ENCODE data around the gene RUNX1. TPM values are rescaled to one million over a fixed set of nuclear protein-coding genes. Genes with fewer than 3 reads are reported as not detected.

Gene RUNX1
- polyA plus RNA-seq, 1 of the 3 experiments (the other 2 are of a cell fraction), result 17.1 TPM

DNA sequence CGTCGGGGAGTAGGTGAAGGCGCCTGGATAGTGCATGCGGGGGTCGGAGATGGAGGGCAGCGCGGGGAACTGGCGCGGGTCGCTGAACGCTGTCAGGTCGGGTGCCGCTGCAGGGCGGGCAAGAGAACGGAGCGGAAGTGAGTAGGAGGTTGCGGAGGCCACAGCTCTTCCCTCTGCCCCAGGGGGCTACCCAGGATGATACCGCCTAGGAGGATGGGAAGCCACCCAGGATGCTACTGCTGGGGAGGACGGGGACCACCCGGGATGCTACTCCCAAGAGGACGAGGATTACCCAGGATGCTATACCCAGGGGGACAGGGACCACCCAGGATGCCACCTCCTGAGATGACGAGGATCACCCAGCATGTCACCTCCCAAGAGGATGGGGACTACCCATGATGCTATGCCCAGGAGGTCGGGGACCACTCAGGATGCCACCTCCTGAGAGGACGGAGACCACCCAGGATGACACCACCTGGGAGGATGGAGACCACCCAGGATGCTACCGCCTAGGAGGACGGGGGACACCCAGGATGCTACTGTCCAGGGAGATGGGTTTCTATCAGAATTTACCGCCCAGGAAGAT, 256.5 kb downstream of the RUNX1 start:
- H3K9me2 ChIP-seq, result no peaks in the 10 kb centered on the region
- 98% methylated on average over 23 of the region's 27 CpGs for WGBS (ENCODE audit: low lambda C conversion rate)
- no peak for TF ChIP-seq SMC3 (IDR thresholded peaks at IDR 0.05; ENCODE audit: low read depth, low read length)
- TF ChIP-seq JUND (IDR thresholded peaks at IDR 0.05), result no peak
- no peak for TF ChIP-seq EZH2phosphoT487 (IDR thresholded peaks at IDR 0.05; ENCODE audit: borderline replicate concordance, low read depth)
- no peak for TF ChIP-seq FOSL2 (IDR thresholded peaks at IDR 0.05; ENCODE audit: borderline replicate concordance, low read depth)
- no peak for TF ChIP-seq TAF1 (IDR thresholded peaks at IDR 0.05; ENCODE audit: borderline replicate concordance, low read depth, low read length)
- TF ChIP-seq CTCF (IDR thresholded peaks at IDR 0.05), result no peak
- TF ChIP-seq FOXM1 (IDR thresholded peaks at IDR 0.05; ENCODE audit: low read depth), result no peak
- no peak for TF ChIP-seq TCF12 (IDR thresholded peaks at IDR 0.05)
- TF ChIP-seq, protein P1, sequence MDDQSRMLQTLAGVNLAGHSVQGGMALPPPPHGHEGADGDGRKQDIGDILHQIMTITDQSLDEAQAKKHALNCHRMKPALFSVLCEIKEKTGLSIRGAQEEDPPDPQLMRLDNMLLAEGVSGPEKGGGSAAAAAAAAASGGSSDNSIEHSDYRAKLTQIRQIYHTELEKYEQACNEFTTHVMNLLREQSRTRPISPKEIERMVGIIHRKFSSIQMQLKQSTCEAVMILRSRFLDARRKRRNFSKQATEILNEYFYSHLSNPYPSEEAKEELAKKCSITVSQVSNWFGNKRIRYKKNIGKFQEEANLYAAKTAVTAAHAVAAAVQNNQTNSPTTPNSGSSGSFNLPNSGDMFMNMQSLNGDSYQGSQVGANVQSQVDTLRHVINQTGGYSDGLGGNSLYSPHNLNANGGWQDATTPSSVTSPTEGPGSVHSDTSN (IDR thresholded peaks at IDR 0.05), result no peak
- no peak for TF ChIP-seq ZBTB33 (IDR thresholded peaks at IDR 0.05; ENCODE audit: borderline replicate concordance, low read depth)
- TF ChIP-seq USF1 (IDR thresholded peaks at IDR 0.05; ENCODE audit: borderline replicate concordance, low read depth), result no peak
- TF ChIP-seq POLR2AphosphoS5 (IDR thresholded peaks at IDR 0.05; ENCODE audit: low read depth, low read length), result no peak
- TF ChIP-seq GATA2 (CRISPR knock-in tag; IDR thresholded peaks at IDR 0.05), result no peak
- no peak for TF ChIP-seq MEF2A (IDR thresholded peaks at IDR 0.05; ENCODE audit: borderline replicate concordance, low read depth)
- no peak for TF ChIP-seq MXI1 (IDR thresholded peaks at IDR 0.05; ENCODE audit: low read depth, low read length)
- no peak for TF ChIP-seq MAX (IDR thresholded peaks at IDR 0.05; ENCODE audit: low read depth)
- no peak for TF ChIP-seq RXRA (IDR thresholded peaks at IDR 0.05; ENCODE audit: borderline replicate concordance, low read depth)
- no peak overlapping the region for H3K4me3 ChIP-seq (ENCODE audit: low read depth in 2 of 2, low read length in 1 of 2)
- no peak overlapping the region for H3K9ac ChIP-seq
- ChIA-PET CTCF (interaction anchor here (0.6 kb wide), 1 partner anchor 96 kb away, joined by 3 read pairs; no protein-coding TSS in a partner anchor), POLR2A (no interaction called here)
- peaks cover 44 to 50% of the 10 kb centered on the region in 2 experiments for H3K36me3 ChIP-seq (replicated peaks in 1 of 2; ENCODE audit: control insufficient read depth in 1 of 2, insufficient read depth in 2 of 2, low read length in 1 of 2)
- H3K4me1 ChIP-seq (ENCODE audit: control insufficient read depth in 1 of 2, insufficient read depth in 2 of 2, low read depth in 1 of 2, low read length in 1 of 2), result peaks cover 0 to 8% of the 10 kb centered on the region in 2 experiments; a peak in 2 of 4 replicates
- H3F3A ChIP-seq (replicated peaks; ENCODE audit: insufficient read depth), result peaks cover 10% of the 10 kb centered on the region
- H2AFZ ChIP-seq (ENCODE audit: low read depth), result no peak overlapping the region
- H3K27me3 ChIP-seq (ENCODE audit: insufficient read depth), result no peaks in the 10 kb centered on the region
- no peak overlapping the region for H3K27ac ChIP-seq (ENCODE audit: low read depth in 2 of 2, low read length in 1 of 2)
- H3K9me3 ChIP-seq, result no peaks in the 10 kb centered on the region
- H4K20me1 ChIP-seq (ENCODE audit: insufficient read depth), result no peaks in the 10 kb centered on the region
- no peak for DNase-seq
- no peak overlapping the region for H3K4me2 ChIP-seq
- H3K79me2 ChIP-seq (ENCODE audit: insufficient read depth), result no peaks in the 10 kb centered on the region
